C4-2B (cell line): ENCODE results near the gene PEPD.

Experiments
- CTCF ChIP-seq: fragments of 450-650 bp; conservative IDR thresholded peaks from 2 replicates; pipeline ENCODE4 v1.5.1; 2017; ENCODE audit warnings: mild to moderate bottlenecking
- ZFX ChIP-seq: fragments of 450-650 bp; IDR thresholded peaks from 2 replicates; pipeline ENCODE4 v1.6.1; 2017

- TF ChIP-seq CTCF (no peak), ZFX (no peak)
Observed at GRCh38 chr19:33503030-33503429, 18.6 kb downstream of the PEPD start.
